ENCODE measurements around the gene MTG2. TPM values are rescaled to one million over a fixed set of nuclear protein-coding genes. Genes with fewer than 3 reads are reported as not detected.

MTG2 gene
- total RNA-seq, 1 experiment from 2014 or later, result 110 TPM

DNA sequence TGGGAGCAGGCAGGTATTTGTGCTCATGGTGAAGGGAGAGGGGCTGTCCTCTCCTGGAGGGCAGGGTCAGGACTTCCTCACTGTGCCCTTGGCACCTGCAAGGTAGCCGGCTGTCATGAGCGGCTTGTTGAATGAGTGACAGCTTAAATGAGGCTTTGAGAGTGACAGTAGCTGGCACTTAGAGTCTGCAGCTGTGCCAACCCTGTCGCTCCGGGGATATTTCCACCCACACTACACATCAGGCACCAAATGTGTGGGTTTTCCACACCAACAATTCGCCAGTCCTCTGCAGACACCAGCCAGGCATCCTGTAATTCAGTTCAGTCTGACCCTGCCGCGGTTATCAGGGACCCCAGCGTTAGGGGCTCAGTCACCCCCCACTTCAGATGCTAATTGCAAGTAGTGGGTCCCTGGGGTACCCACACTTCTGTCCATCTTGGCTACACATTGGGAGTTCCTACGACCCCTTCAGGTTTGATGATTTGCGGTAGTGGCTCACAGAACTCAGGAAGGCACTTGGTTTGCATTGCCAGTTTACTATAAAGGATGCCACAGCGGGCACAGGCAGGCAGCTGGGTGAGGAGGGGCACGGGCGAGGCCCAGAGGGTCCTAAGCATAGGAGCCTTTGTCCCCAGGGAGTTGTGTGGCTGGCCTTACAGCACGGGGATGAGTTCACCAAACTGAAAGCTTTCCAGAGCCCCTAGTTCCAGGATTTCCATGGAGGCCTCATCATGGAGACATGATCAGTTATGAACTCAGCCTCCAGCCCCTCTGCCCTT lies 9.1 kb downstream of the MTG2 start:
- no peak overlapping the region for H3K4me3 Mint-ChIP-seq (ENCODE audit: unreplicated experiment)
- no peak for DNase-seq
- no peak overlapping the region for H3K27ac Mint-ChIP-seq (ENCODE audit: unreplicated experiment)
- H3K4me1 Mint-ChIP-seq (ENCODE audit: low read depth, unreplicated experiment), result peaks cover 9% of the 10 kb centered on the region
- intact Hi-C loops (cut with micrococcal nuclease; ENCODE audit: unreplicated experiment), result no loop called here
- ChIA-PET CTCF (no interaction called here), POLR2A (no interaction called here)
- BruUV-seq (replicated peaks), result no TSS peak
- peaks cover 11% of the 10 kb centered on the region for H3K4me1 ChIP-seq
- no peaks in the 10 kb centered on the region for H3K9me3 ChIP-seq
- no peaks in the 10 kb centered on the region for H3K27me3 Mint-ChIP-seq (ENCODE audit: insufficient read depth, unreplicated experiment)
- no peak for TF ChIP-seq CTCF (IDR thresholded peaks at IDR 0.05; ENCODE audit: insufficient read depth in 1 of 2, low read depth in 1 of 2, low read length in 1 of 2, severe bottlenecking in 1 of 2, unreplicated experiment in 1 of 2)
- no peaks in the 10 kb centered on the region for H3K27me3 ChIP-seq (replicated peaks; ENCODE audit: control insufficient read depth, insufficient read depth, low read length)
- H3K36me3 ChIP-seq (ENCODE audit: control insufficient read depth, insufficient read depth, low read length), result peaks cover 2% of the 10 kb centered on the region; the same call in 1 of the 2 replicates
- no peak overlapping the region for H3K4me3 ChIP-seq (ENCODE audit: low read depth, low read length)
- no peaks in the 10 kb centered on the region for H3K9me3 Mint-ChIP-seq (ENCODE audit: unreplicated experiment)
- peaks cover 52% of the 10 kb centered on the region for H3K36me3 Mint-ChIP-seq (ENCODE audit: insufficient read depth, unreplicated experiment)

- intact Hi-C loops (cut with micrococcal nuclease; ENCODE audit: unreplicated experiment), result no loop called here
- no TSS peak for BruUV-seq (replicated peaks)
- ChIA-PET POLR2A (no interaction called here), CTCF (no interaction called here)
- no peaks in the 10 kb centered on the region for H3K27me3 Mint-ChIP-seq (ENCODE audit: insufficient read depth, unreplicated experiment)
- Histone ChIP-seq H3K9me3 (no peaks in the 10 kb centered on the region), H3K27me3 (replicated peaks; ENCODE audit: control insufficient read depth, insufficient read depth, low read length) (no peaks in the 10 kb centered on the region), H3K36me3 (ENCODE audit: control insufficient read depth, insufficient read depth, low read length) (peaks cover 2% of the 10 kb centered on the region; the same call in 1 of the 2 replicates), H3K4me1 (peaks cover 5% of the 10 kb centered on the region; the same call in 1 of the 2 replicates), H3K4me3 (ENCODE audit: low read depth, low read length) (no peak overlapping the region)
- H3K4me3 Mint-ChIP-seq (ENCODE audit: unreplicated experiment), result no peak overlapping the region
- no peak for TF ChIP-seq CTCF (IDR thresholded peaks at IDR 0.05; ENCODE audit: insufficient read depth in 1 of 2, low read depth in 1 of 2, low read length in 1 of 2, severe bottlenecking in 1 of 2, unreplicated experiment in 1 of 2)
- H3K4me1 Mint-ChIP-seq (ENCODE audit: low read depth, unreplicated experiment), result peaks cover 4% of the 10 kb centered on the region
- no peak for DNase-seq
- H3K36me3 Mint-ChIP-seq (ENCODE audit: insufficient read depth, unreplicated experiment), result peaks cover 58% of the 10 kb centered on the region
- H3K9me3 Mint-ChIP-seq (ENCODE audit: unreplicated experiment), result no peaks in the 10 kb centered on the region
- H3K27ac Mint-ChIP-seq (ENCODE audit: unreplicated experiment), result no peak overlapping the region
These were observed 9.8 kb downstream of the MTG2 start for GRCh38 chr20:62192635-62193034.

GRCh38 chr20:62193079-62194025 lies 10.5 kb downstream of the MTG2 start:
- intact Hi-C loops (cut with micrococcal nuclease; ENCODE audit: unreplicated experiment), result no loop called here

More at GRCh38 chr20:62193079-62194025, 10.5 kb downstream of the MTG2 start:
- H3K4me3 Mint-ChIP-seq (ENCODE audit: unreplicated experiment), result no peak overlapping the region
- H3K4me1 ChIP-seq, result no peaks in the 10 kb centered on the region
- no peaks in the 10 kb centered on the region for H3K9me3 Mint-ChIP-seq (ENCODE audit: unreplicated experiment)
- BruUV-seq (replicated peaks), result no TSS peak
- ChIA-PET POLR2A (no interaction called here), CTCF (no interaction called here)
- peaks cover 66% of the 10 kb centered on the region for H3K36me3 Mint-ChIP-seq (ENCODE audit: insufficient read depth, unreplicated experiment)
- no peak for TF ChIP-seq CTCF (IDR thresholded peaks at IDR 0.05; ENCODE audit: insufficient read depth in 1 of 2, low read depth in 1 of 2, low read length in 1 of 2, severe bottlenecking in 1 of 2, unreplicated experiment in 1 of 2)
- H3K27me3 Mint-ChIP-seq (ENCODE audit: insufficient read depth, unreplicated experiment), result no peaks in the 10 kb centered on the region
- no peaks in the 10 kb centered on the region for H3K27me3 ChIP-seq (replicated peaks; ENCODE audit: control insufficient read depth, insufficient read depth, low read length)
- H3K9me3 ChIP-seq, result no peaks in the 10 kb centered on the region
- DNase-seq, result no peak
- H3K27ac Mint-ChIP-seq (ENCODE audit: unreplicated experiment), result no peak overlapping the region
- peaks cover 5% of the 10 kb centered on the region for H3K36me3 ChIP-seq (ENCODE audit: control insufficient read depth, insufficient read depth, low read length)
- no peaks in the 10 kb centered on the region for H3K4me1 Mint-ChIP-seq (ENCODE audit: low read depth, unreplicated experiment)
- H3K4me3 ChIP-seq (ENCODE audit: low read depth, low read length), result no peak overlapping the region

Measured in Caco-2 (cell line).